ENCODE data around the gene SPPL3.

The SPPL3 gene

GRCh38 chr12:120787889-120788288, 116.3 kb downstream of the SPPL3 start:
- DNase-seq (ENCODE audit: low read depth in 4 of 4, low spot score in 1 of 4): no peak

GRCh38 chr12:120784804-120785203, 119.4 kb downstream of the SPPL3 start:
- DNase-seq (ENCODE audit: low read depth in 4 of 4, low spot score in 1 of 4): no peak

- DNase-seq (ENCODE audit: low read depth in 4 of 4, low spot score in 1 of 4): no peak
Measured at GRCh38 chr12:120783197-120783596, 121.0 kb downstream of the SPPL3 start.

- DNase-seq (ENCODE audit: low read depth in 4 of 4, low spot score in 1 of 4): no peak
Measured at GRCh38 chr12:120775862-120776552, 128.2 kb downstream of the SPPL3 start.

- DNase-seq (ENCODE audit: low read depth in 4 of 4, low spot score in 1 of 4): no peak
Measured at GRCh38 chr12:120774169-120774916, 129.8 kb downstream of the SPPL3 start.

- DNase-seq (ENCODE audit: low read depth in 4 of 4, low spot score in 1 of 4): no peak
Measured at GRCh38 chr12:120771097-120771496, 133.1 kb downstream of the SPPL3 start.

- no peak for DNase-seq (ENCODE audit: low read depth in 4 of 4, low spot score in 1 of 4)
Measured at GRCh38 chr12:120767071-120768024, 136.8 kb downstream of the SPPL3 start.

GRCh38 chr12:120766566-120766965, 137.6 kb downstream of the SPPL3 start:
- no peak for DNase-seq (ENCODE audit: low read depth in 4 of 4, low spot score in 1 of 4)

GRCh38 chr12:120764816-120765215, 139.3 kb downstream of the SPPL3 start:
- no peak for DNase-seq (ENCODE audit: low read depth in 4 of 4, low spot score in 1 of 4)

GRCh38 chr12:120763250-120763649, 140.9 kb downstream of the SPPL3 start:
- no peak for DNase-seq (ENCODE audit: low read depth in 4 of 4, low spot score in 1 of 4)

GRCh38 chr12:120762086-120762485, 142.1 kb downstream of the SPPL3 start:
- no peak for DNase-seq (ENCODE audit: low read depth in 4 of 4, low spot score in 1 of 4)

- DNase-seq (ENCODE audit: low read depth in 4 of 4, low spot score in 1 of 4): no peak
Measured at GRCh38 chr12:120761519-120761934, 142.6 kb downstream of the SPPL3 start.

- DNase-seq (ENCODE audit: low read depth in 4 of 4, low spot score in 1 of 4): no peak
Measured at GRCh38 chr12:120760349-120761254, 143.6 kb downstream of the SPPL3 start.

GRCh38 chr12:120759591-120760348, 144.4 kb downstream of the SPPL3 start:
- no peak for DNase-seq (ENCODE audit: low read depth in 4 of 4, low spot score in 1 of 4)

GRCh38 chr12:120758798-120759590, 145.2 kb downstream of the SPPL3 start:
- DNase-seq (ENCODE audit: low read depth in 4 of 4, low spot score in 1 of 4): no peak

GRCh38 chr12:120757949-120758348, 146.2 kb downstream of the SPPL3 start:
- DNase-seq (ENCODE audit: low read depth in 4 of 4, low spot score in 1 of 4): no peak

- no peak for DNase-seq (ENCODE audit: low read depth in 4 of 4, low spot score in 1 of 4)
Measured at GRCh38 chr12:120757226-120757742, 146.9 kb downstream of the SPPL3 start.

GRCh38 chr12:120755269-120755668, 148.9 kb downstream of the SPPL3 start:
- no peak for DNase-seq (ENCODE audit: low read depth in 4 of 4, low spot score in 1 of 4)

- no peak for DNase-seq (ENCODE audit: low read depth in 4 of 4, low spot score in 1 of 4)
Measured at GRCh38 chr12:120754792-120755191, 149.4 kb downstream of the SPPL3 start.
